Medulla oblongata (tissue), 1 donor: ENCODE data around the gene PCGF1.
"Not testable (repeated sequence)": the region's sequence is repeated elsewhere in the genome, so short reads cannot be mapped to it uniquely, and the experiment has no call there.

ENCODE experiments used
- DNase-seq: peaks from one replicate; pipeline ENCODE4 v3.0.0-alpha.2; 2015; ENCODE audit errors: extremely low spot score

The PCGF1 gene

GRCh38 chr2:74472086-74472944, 35.2 kb downstream of the PCGF1 start, which contains the start of gene MRPL53:
TSS of gene MRPL53 (minus strand) at chr2:74472680. CDS start at chr2:74472660, 20 bp downstream.
- DNase-seq = peak; percentile 96

DNA sequence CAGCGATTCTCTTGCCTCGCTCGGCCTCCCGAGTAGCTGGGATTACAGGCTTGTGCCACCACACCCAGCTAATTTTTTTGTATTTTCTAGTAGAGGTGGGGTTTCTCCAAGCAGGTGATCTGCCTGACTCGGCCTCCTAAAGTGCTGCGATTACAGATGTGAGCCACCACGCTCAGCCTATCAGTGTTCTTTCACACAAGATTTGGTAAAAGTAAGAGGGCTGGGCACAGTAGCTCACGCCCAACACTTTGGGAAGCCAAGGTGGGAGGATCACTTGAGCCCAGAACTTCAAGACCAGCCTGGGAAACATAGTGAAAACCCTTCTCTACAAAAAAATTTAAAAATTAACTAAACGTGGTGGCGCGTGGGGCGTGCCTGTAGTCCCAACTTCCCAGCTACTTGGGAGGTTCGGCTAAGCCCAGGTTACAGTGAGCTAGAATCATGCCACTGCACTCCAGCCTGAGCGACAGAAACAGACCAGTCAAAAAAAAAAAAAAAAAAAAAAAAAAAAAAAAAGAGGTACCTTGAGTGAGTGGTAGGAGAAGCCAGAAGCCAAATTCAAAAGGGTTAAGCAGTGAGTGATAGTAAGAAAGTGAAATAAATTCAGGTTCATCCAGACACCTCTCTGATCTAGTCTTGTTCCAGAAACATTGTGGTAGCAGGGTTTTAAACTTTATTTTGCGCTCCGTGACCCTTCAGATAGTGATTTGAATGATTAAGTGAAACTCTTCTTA, 36.0 kb downstream of the PCGF1 start:
- DNase-seq = no peak

DNA sequence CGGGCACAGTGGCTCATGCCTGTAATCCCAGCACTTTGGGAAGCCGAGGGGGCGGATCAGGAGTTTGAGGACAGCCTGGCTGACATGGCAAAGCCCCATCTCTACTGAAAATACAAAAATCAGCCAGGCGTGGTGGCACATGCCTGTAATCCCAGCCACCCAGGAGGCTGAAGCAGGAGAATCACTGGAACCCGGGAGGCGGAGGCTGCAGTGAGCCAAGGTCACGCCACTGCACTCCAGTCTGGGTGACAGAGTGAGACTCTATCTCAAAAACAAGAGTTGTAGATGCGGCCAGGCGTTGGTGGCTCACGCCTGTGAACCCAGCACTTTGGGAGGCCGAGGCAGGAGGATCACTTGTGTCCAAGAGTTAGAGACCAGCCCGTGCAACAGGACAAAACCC, 36.8 kb downstream of the PCGF1 start:
- not testable (repeated sequence) for DNase-seq

DNA sequence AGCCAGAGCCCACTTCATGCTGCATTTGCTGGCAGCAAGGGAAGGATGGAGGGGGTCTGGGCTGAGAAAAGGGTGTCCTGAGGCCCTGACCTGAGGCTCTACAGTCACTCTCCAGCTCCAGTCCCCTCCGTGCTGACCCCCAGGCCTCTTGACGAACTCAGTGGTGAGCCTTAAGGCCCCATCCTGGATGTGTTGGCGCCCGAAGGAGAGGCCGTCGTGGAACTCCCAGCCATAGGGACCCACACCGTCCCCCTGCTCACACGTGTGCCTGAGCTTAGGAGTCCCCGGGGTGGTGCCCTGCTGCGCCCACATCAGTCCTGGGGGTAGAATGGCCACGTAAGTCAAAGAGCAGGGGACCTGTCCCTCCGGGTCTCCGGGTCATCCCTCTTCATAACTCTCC, 43.1 kb downstream of the PCGF1 start:
- DNase-seq = no peak

- no peak for DNase-seq
Measured at GRCh38 chr2:74462786-74463105, 44.7 kb downstream of the PCGF1 start.

GRCh38 chr2:74462054-74462785, 45.3 kb downstream of the PCGF1 start:
- no peak for DNase-seq

- no peak for DNase-seq
Measured at GRCh38 chr2:74461187-74462053, 46.1 kb downstream of the PCGF1 start.

DNA sequence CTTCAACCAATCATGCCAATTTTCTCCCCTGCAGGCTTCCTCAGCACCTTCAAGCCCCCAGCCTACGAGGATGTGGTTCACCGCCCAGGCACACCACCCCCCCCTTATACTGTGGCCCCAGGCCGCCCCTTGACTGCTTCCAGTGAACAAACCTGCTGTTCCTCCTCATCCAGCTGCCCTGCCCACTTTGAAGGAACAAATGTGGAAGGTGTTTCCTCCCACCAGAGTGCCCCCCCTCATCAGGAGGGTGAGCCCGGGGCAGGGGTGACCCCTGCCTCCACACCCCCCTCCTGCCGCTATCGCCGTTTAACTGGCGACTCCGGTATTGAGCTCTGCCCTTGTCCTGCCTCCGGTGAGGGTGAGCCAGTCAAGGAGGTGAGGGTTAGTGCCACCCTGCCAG, 47.3 kb downstream of the PCGF1 start:
- not testable (repeated sequence) for DNase-seq

- not testable (repeated sequence) for DNase-seq
Measured at GRCh38 chr2:74459503-74460118, 47.9 kb downstream of the PCGF1 start.

DNA sequence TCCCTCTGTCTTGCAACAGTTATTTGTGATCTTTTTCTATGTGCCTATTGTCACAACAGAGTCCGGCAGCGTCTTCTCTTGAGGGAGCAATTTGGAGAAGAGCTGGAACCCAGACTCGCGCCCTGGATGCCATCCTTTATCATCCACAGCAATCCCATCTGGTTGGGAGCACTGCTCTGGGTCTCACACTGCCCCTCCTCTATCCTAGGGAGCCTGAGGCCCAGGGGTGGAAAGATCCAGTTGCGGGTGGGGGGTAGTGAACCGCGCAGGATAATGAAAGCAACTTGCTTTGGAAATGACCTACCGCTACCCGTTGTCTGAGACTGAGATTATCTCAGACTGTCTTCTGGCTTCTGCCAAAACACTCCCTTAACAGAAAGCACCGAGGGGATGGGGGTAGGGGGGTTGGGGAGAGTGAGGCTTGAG, 48.5 kb downstream of the PCGF1 start:
- DNase-seq = no peak

- peak; percentile 100 for DNase-seq
Measured at GRCh38 chr2:74458132-74458937, 49.2 kb downstream of the PCGF1 start, which contains the start of gene WBP1. TSS of gene WBP1 (plus strand) at chr2:74458438. CDS start at chr2:74458603, 165 bp downstream.

GRCh38 chr2:74457549-74458131, 49.9 kb downstream of the PCGF1 start:
- no peak for DNase-seq

GRCh38 chr2:74457129-74457548, 50.4 kb downstream of the PCGF1 start:
- DNase-seq = no peak
